GM12878 (cell line): ENCODE measurements around the gene MAPRE2. TPM values are rescaled to one million over a fixed set of nuclear protein-coding genes. Genes with fewer than 3 reads are reported as not detected.

Experiments used
- FOXK2 ChIP-seq: fragments of 450-650 bp; IDR thresholded peaks from 2 replicates; pipeline ENCODE4 v1.6.1; 2017; ENCODE audit warnings: mild to moderate bottlenecking, moderate library complexity
- GABPA ChIP-seq: IDR thresholded peaks from 2 replicates; pipeline ENCODE4 v1.6.1; 2014; ENCODE audit warnings: antibody characterized with exemption, low read depth, mild to moderate bottlenecking, inconsistent platforms
- POLR2AphosphoS2 ChIP-seq: IDR thresholded peaks from 2 replicates; pipeline ENCODE4 v1.6.1; 2011; ENCODE audit warnings: low read depth, mild to moderate bottlenecking, low read length, improper control_type of control experiment, moderate library complexity
- SMAD1 ChIP-seq: fragments of 450-650 bp; IDR thresholded peaks from 2 replicates; pipeline ENCODE4 v1.6.1; 2018; ENCODE audit warnings: mild to moderate bottlenecking, low read depth; ENCODE audit not compliant: partially characterized antibody
- SMC3 ChIP-seq: IDR thresholded peaks from 2 replicates; pipeline ENCODE4 v1.6.1; 2011; ENCODE audit warnings: low read length, improper control_type of control experiment, borderline replicate concordance
- SP1 ChIP-seq: IDR thresholded peaks from one replicate; pipeline ENCODE4 v1.6.1; 2011; ENCODE audit warnings: low read depth, low read length
- TAF1 ChIP-seq: IDR thresholded peaks from 2 replicates; pipeline ENCODE4 v1.6.1; 2011; ENCODE audit warnings: mild to moderate bottlenecking, low read depth, low read length, borderline replicate concordance
- ZNF274 ChIP-seq: IDR thresholded peaks from one replicate; pipeline ENCODE4 v1.8.0; 2011; ENCODE audit not compliant: insufficient read length, insufficient read depth
- polyA plus RNA-seq, 11 experiments: library from polyadenylated mRNA; depleted of rRNA in 4 of 11; unstranded in 6 of 11; stranded (reverse) in 5 of 11; fragments of >200 nt; fragmentation: Nextera tagmentation in 4 of 11; fragmentation: Illumina TruSeq in 1 of 11; extraction: Ambion mirVana in 4 of 11; extraction: Trizol in 1 of 11; gene quantifications; 1 replicate in 1 of 11; 2 replicates in 10 of 11; pipeline versions ENCODE4 v1.2.1 to v1.2.3, GENCODE V29; 2011 to 2016; ENCODE audit warnings: inconsistent platforms in 2 of 11, missing spikeins in 2 of 11, low read depth in 1 of 11
- total RNA-seq, 4 experiments: library from RNA; depleted of rRNA in 3 of 4; stranded (reverse); fragments of >200 nt in 3 of 4; fragmentation: Illumina TruSeq in 1 of 4; extraction: Trizol in 1 of 4; gene quantifications; 2 replicates each; pipeline versions ENCODE4 v1.2.1 to v1.2.3, GENCODE V29; 2013 to 2021
- TF ChIP-seq, protein P1 (sequence below): fragments of 450-650 bp; IDR thresholded peaks from 2 replicates; pipeline ENCODE4 v1.6.1; 2016; ENCODE audit warnings: mild to moderate bottlenecking, moderate library complexity, borderline replicate concordance
- TF ChIP-seq, protein P2 (sequence below): fragments of 450-650 bp; IDR thresholded peaks from 2 replicates; pipeline ENCODE4 v1.6.1; 2017; ENCODE audit warnings: borderline replicate concordance

MAPRE2 gene
- total and polyA plus RNA-seq, 10 of the 15 experiments (the other 5 are each of a cell fraction or from before 2014, with no cell fraction given), result 11.0 to 50.6 (median 24.0) TPM

DNA sequence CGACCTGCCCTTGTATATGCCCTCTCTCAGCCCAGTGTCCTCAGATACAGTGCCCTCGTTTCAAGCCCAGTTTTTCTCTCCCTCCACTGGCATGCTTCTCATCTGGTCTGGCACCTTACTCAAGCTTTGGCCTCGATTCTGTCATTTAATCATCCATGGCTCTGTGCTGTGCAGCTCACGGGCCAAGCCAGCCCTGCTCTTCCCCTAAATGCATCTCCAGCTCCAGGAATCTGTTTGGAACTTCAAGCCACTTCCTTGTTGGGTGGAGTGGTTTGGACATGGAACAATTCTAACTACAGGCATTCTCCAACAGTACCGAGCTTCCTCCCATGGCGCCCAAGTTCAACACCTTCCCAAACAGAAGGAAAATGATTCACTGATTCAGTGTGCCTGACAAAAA, 122.9 kb downstream of the MAPRE2 start (continued):
- TF ChIP-seq, protein P1, sequence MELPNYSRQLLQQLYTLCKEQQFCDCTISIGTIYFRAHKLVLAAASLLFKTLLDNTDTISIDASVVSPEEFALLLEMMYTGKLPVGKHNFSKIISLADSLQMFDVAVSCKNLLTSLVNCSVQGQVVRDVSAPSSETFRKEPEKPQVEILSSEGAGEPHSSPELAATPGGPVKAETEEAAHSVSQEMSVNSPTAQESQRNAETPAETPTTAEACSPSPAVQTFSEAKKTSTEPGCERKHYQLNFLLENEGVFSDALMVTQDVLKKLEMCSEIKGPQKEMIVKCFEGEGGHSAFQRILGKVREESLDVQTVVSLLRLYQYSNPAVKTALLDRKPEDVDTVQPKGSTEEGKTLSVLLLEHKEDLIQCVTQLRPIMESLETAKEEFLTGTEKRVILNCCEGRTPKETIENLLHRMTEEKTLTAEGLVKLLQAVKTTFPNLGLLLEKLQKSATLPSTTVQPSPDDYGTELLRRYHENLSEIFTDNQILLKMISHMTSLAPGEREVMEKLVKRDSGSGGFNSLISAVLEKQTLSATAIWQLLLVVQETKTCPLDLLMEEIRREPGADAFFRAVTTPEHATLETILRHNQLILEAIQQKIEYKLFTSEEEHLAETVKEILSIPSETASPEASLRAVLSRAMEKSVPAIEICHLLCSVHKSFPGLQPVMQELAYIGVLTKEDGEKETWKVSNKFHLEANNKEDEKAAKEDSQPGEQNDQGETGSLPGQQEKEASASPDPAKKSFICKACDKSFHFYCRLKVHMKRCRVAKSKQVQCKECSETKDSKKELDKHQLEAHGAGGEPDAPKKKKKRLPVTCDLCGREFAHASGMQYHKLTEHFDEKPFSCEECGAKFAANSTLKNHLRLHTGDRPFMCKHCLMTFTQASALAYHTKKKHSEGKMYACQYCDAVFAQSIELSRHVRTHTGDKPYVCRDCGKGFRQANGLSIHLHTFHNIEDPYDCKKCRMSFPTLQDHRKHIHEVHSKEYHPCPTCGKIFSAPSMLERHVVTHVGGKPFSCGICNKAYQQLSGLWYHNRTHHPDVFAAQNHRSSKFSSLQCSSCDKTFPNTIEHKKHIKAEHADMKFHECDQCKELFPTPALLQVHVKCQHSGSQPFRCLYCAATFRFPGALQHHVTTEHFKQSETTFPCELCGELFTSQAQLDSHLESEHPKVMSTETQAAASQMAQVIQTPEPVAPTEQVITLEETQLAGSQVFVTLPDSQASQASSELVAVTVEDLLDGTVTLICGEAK, result no peak
- no peak for TF ChIP-seq SMAD1
- no peak for TF ChIP-seq FOXK2
- no peak for TF ChIP-seq TAF1
- TF ChIP-seq ZNF274, result no peak
- TF ChIP-seq SP1, result no peak
- TF ChIP-seq, protein P2, sequence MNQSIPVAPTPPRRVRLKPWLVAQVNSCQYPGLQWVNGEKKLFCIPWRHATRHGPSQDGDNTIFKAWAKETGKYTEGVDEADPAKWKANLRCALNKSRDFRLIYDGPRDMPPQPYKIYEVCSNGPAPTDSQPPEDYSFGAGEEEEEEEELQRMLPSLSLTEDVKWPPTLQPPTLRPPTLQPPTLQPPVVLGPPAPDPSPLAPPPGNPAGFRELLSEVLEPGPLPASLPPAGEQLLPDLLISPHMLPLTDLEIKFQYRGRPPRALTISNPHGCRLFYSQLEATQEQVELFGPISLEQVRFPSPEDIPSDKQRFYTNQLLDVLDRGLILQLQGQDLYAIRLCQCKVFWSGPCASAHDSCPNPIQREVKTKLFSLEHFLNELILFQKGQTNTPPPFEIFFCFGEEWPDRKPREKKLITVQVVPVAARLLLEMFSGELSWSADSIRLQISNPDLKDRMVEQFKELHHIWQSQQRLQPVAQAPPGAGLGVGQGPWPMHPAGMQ, result no peak
- no peak for TF ChIP-seq SMC3
- TF ChIP-seq POLR2AphosphoS2, result no peak
- no peak for TF ChIP-seq GABPA
- TF ChIP-seq, all 136 proteins: peak for 0
